ENCODE data around the gene NTRK1.

The NTRK1 gene

GRCh38 chr1:156910309-156910782 is 49.7 kb downstream of the NTRK1 start (continued):
- no peak for TF ChIP-seq ZNF555 (tag by site-specific recombination; conservative IDR thresholded peaks at IDR 0.05)
- no peak for TF ChIP-seq PRDM4 (tag by site-specific recombination; IDR thresholded peaks at IDR 0.05)
- no peak for TF ChIP-seq ZNF341 (tag by site-specific recombination; IDR thresholded peaks at IDR 0.05; ENCODE audit: low read depth)
- TF ChIP-seq ZNF138 (tag by site-specific recombination; IDR thresholded peaks at IDR 0.05; ENCODE audit: borderline replicate concordance): no peak
- TF ChIP-seq ZNF707 (tag by site-specific recombination; IDR thresholded peaks at IDR 0.05): no peak
- no peak for TF ChIP-seq ZNF561 (tag by site-specific recombination; IDR thresholded peaks at IDR 0.05; ENCODE audit: borderline replicate concordance)
- TF ChIP-seq ZNF488 (tag by site-specific recombination; IDR thresholded peaks at IDR 0.05): no peak
- TF ChIP-seq BCL11B (tag by site-specific recombination; IDR thresholded peaks at IDR 0.05; ENCODE audit: low read depth): no peak
- TF ChIP-seq GLI4 (tag by site-specific recombination; IDR thresholded peaks at IDR 0.05): 0 out of 2 replicates have a peak, but pooled peaks have one; percentile 32
- TF ChIP-seq ZNF585B (tag by site-specific recombination; IDR thresholded peaks at IDR 0.05): no peak
- peak; percentile 29; the same call in 1 of the 2 replicates for TF ChIP-seq ZNF629 (tag by site-specific recombination; IDR thresholded peaks at IDR 0.05)
- no peak for TF ChIP-seq REST (tag by site-specific recombination; IDR thresholded peaks at IDR 0.05)
- no peak for TF ChIP-seq ZNF791 (tag by site-specific recombination; IDR thresholded peaks at IDR 0.05)
- no peak for TF ChIP-seq ZXDB (tag by site-specific recombination; IDR thresholded peaks at IDR 0.05)
- TF ChIP-seq TCF7L2 (IDR thresholded peaks at IDR 0.05; ENCODE audit: borderline replicate concordance, low read depth, low read length): no peak
- TF ChIP-seq PRDM10 (tag by site-specific recombination; IDR thresholded peaks at IDR 0.05): peak; percentile 41
- no peak; the same call in 1 of the 2 replicates for TF ChIP-seq ZBTB11 (tag by site-specific recombination; conservative IDR thresholded peaks at IDR 0.05; ENCODE audit: low read depth)
- TF ChIP-seq ZNF174 (tag by site-specific recombination; IDR thresholded peaks at IDR 0.05): no peak
- TF ChIP-seq ZNF239 (tag by site-specific recombination; IDR thresholded peaks at IDR 0.05): no peak
- TF ChIP-seq ZNF513 (tag by site-specific recombination; IDR thresholded peaks at IDR 0.05): no peak
- TF ChIP-seq ZFP41 (tag by site-specific recombination; IDR thresholded peaks at IDR 0.05; ENCODE audit: borderline replicate concordance): no peak
- no peak for TF ChIP-seq ZNF544 (tag by site-specific recombination; IDR thresholded peaks at IDR 0.05)
- TF ChIP-seq ZNF776 (tag by site-specific recombination; IDR thresholded peaks at IDR 0.05; ENCODE audit: borderline replicate concordance): no peak
- TF ChIP-seq GFI1B (tag by site-specific recombination; IDR thresholded peaks at IDR 0.05): no peak
- TF ChIP-seq ZNF112 (tag by site-specific recombination; IDR thresholded peaks at IDR 0.05): no peak

Data from HEK293 (cell line).